NCI-H345 treated with DMSO at 0.1 percent for 48 hours (cell line): ENCODE measurements around the gene CNNM3.
"Not testable (repeated sequence)": the region's sequence is repeated elsewhere in the genome, so short reads cannot be mapped to it uniquely, and the experiment has no call there.

Experiments
- DNase-seq: peaks from one replicate; lab custom pipeline; 2025; ENCODE audit not compliant: unreplicated experiment; lab: John Stamatoyannopoulos, UW

Gene CNNM3

DNA sequence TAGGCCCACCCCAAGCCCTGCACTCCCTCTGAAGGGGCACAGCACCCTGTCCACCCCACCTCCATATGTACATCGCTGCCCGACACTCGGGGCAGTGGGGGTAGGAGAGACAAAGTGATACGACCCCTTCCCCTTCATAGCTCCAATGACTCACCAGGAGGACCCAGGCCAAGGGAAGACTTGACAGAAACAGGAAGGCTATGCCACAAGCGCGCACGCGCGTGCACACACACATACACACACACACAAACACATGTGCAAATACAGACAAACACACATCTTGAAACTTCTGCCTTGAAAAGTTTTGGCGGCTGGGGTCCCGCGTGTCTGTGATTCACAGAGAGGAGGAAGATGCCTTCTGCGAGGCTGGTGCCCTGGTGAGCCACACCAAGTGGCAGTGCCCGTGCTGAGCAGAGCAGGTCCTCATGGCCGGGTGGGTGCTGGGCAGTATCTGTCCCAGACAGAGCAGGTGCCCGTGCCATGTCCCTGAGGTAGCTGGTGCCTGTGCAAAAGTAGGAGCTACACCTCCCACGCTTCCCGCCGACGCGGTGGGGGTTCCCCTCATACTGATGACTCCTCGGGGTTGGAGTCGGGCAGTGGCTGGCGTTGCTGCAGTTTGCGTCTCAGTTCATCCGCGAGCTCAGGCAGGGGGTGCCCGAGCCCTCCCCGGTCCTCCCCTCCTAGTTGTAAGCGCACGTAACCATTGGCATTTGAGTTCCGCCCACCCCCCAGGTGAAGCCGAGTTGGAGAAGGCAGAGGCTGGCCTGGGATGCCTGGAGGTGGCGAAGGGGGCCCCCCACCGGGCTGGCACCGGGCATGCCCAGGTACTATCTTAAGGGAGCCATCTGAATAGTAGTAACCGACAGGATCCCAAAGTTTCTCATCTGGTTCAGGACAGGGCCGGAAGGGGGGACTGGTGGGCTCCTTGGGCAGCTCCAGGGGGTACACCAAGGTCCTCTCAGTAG is 44.3 kb downstream of the CNNM3 start:
- DNase-seq, result no peak

DNA sequence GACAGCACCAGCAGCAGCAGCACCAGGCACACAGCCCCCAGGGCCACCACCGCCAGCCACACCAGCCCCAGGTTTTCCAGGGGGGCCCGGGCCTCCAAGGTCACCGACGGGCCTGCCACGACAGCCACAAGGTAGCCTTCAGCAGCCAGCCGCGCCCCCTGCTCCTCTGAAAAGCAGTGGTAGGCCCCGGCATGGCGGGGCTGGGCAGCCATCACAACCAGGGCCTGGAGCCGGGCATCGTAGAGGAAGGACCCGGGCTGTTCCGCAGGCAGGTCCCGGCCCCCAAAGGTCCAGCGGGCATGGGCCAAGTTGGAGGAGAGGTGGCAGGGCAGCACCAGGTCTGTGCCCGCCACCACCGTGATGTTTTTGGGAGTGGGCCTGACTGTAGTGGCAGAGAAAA is 45.0 kb downstream of the CNNM3 start:
- DNase-seq, result no peak

DNA sequence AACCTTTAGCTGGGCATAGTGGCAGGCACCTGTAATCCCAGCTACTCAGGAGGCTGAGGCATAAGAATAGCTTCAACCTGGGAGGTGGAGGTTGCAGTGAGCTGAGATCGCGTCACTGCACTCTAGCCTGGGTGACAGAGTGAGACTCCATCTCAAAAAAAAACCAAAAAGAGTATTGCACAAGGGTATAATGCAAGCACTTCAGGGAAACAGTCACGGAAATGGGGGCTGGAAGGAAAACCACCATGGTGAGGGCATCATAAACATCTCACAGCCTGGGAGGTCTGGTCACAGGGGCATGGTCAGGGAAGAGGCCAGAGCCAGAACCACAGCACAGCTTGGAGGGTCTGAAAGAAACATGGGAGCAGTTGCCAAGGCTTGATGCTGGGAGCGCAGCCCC is 47.0 kb downstream of the CNNM3 start:
- not testable (repeated sequence) for DNase-seq

DNA sequence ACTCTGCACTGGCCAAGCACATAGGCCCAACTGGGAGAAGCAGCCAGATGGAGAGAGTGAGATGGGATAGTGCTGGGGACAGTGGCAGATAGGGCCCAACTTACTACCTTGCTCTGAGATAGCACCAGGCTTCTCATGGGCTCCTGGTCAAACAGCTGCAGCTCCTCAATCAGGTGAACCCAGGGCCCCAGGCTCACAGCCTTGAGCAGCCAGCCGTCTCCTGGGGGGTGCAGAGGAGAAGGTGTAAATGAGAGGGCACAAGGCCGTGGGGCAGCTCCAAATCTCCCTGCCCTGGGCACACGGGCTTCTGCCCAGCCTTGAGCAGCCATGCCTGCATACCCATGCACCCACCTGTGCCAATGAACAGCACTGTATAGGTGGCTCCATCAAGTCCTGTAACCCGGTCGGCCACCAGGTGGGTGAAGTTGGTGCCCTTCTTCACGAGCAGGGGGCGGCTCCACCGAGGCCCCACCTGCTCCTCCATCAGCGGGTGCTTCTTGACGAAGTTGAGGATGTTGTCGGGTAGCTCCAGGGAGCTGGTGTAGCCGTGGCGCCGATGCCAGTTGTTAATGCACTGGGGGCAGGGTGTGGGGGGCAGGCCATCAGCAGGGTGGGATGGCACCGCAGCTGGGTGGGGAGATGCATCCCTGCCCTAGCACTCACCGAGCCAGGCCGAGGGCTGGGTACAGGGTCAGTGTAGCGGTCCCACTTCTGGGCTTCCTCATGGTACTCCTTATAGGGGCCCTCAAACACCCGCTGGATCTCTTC is 47.7 kb downstream of the CNNM3 start:
- DNase-seq, result no peak

- DNase-seq, result no peak
These were observed 48.4 kb downstream of the CNNM3 start for GRCh38 chr2:96864343-96865091.

GRCh38 chr2:96865654-96866053 is 49.6 kb downstream of the CNNM3 start:
- no peak for DNase-seq

- DNase-seq, result no peak
These were observed 50.1 kb downstream of the CNNM3 start for GRCh38 chr2:96866149-96866548.

- DNase-seq, result no peak
These were observed 50.5 kb downstream of the CNNM3 start for GRCh38 chr2:96866586-96866985.

DNA sequence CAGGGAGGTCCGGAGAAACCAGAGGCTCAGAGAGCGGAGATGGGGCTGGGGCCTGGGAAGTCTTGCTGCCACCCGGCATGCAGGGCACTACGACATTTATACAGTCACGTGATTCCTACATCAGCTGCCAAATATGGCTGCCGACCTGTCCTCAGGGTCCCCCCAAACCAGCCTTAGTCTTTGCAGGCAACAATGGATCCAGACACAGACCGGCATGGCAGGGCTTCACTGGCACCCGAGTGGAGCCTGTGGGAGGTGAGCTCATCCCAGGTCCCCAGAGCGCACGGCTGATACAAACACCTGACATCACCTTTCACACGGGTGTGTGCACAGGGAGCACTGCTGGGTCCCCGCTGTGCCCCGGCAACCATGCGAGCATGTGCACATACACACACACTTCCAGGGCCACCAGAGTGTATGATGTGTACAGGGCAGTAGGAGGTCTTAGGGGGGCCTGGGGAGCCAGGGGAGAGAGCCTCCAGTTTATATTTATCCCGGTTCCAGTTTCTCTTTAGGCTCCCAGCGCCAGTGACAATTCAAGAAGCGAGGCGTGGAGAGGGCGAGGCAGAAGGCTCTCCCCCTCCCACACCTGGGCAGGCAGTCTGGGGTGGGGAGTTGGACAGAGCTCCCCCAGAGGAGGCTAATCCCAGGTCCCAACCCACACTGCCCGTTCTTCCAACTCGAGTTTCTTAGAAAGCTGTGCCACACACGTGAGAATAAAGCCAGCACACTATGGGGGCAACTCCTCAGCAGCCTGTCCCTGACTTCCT is 51.1 kb downstream of the CNNM3 start:
- DNase-seq, result no peak

GRCh38 chr2:96867756-96868554 is 51.9 kb downstream of the CNNM3 start:
- DNase-seq, result no peak

GRCh38 chr2:96868555-96869280 is 52.6 kb downstream of the CNNM3 start:
- no peak for DNase-seq

GRCh38 chr2:96869281-96869821 is 53.3 kb downstream of the CNNM3 start:
- no peak for DNase-seq

GRCh38 chr2:96869822-96870625 is 54.0 kb downstream of the CNNM3 start, which contains the start of gene SEMA4C:
Gene SEMA4C, minus strand, starts transcription at chr2:96870080. Its CDS starts 2,194 bp downstream, at chr2:96867886.
- peak; percentile 21 for DNase-seq

DNA sequence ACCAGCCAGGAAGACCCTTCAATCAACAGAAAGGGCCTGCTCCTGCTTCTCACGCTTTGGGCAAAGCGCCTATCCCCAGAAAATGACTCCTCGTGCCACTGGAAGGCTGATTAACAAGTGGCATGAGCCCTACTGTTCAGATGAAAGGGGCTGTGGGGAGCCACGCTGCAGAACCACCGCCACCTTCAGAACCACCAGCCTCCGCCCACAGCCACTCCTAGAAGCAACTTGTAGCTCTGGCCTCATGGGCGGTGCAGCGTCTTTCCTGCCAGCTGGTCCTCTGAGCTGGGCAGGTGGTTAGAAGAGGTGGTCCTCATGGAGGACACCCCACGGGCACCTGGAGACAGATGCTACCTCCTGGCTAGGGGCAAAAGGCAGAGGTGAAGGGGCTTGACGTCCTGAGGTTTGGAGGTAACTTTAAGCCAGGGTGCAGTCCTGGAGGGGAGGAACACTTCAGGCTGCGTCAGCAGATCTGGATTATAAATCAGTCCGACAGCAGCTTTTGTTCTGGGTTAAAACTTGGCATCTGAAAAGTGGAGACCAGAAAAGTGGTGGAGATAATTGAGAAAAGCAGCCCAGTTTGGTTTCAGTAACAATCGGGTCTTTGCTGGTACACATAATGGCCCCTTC is 54.7 kb downstream of the CNNM3 start:
- DNase-seq, result peak; percentile 44

- no peak for DNase-seq
These were observed 56.7 kb downstream of the CNNM3 start for GRCh38 chr2:96872591-96873349.

GRCh38 chr2:96873651-96874096 is 57.6 kb downstream of the CNNM3 start:
- no peak for DNase-seq
